Endothelial cell of umbilical vein (primary cell): ENCODE data around the gene BNC1.

ENCODE experiments used
- CTCF ChIP-seq, 2 donors: IDR thresholded peaks; 1 replicate in 1 of 2; 2 replicates in 1 of 2; pipeline ENCODE4 v1.5.1; 2011; ENCODE audit warnings: low read length in 2 of 2, mild to moderate bottlenecking in 2 of 2, moderate library complexity in 2 of 2, control low read depth in 1 of 2, inconsistent platforms in 1 of 2, low read depth in 1 of 2; ENCODE audit not compliant: insufficient read depth in 1 of 2; ENCODE audit errors: extremely low read depth in 1 of 2
- POLR2A ChIP-seq: IDR thresholded peaks from 2 replicates; pipeline ENCODE4 v1.6.1; 2012; ENCODE audit warnings: low read depth, mild to moderate bottlenecking, control low read depth, low read length
- POLR2AphosphoS5 ChIP-seq: IDR thresholded peaks from 2 replicates; pipeline ENCODE4 v1.6.1; 2012; ENCODE audit warnings: low read depth, mild to moderate bottlenecking, control low read depth, low read length, moderate library complexity; ENCODE audit not compliant: insufficient read depth

- TF ChIP-seq POLR2A (no peak), CTCF (IDR thresholded peaks at IDR 0.05; ENCODE audit: extremely low read depth in 1 of 2, insufficient read depth in 1 of 2, low read depth in 1 of 2, low read length in 2 of 2) (no peak), POLR2AphosphoS5 (no peak)
Measured at GRCh38 chr15:83322691-83323090, 38.2 kb upstream of the BNC1 start.
